Mesodermal cell (in vitro differentiated cells): ENCODE data around the gene ITPR1.

Source experiments
- H3K27ac ChIP-seq: 2 replicates; pipeline ENCODE4 v1.7.0; 2013; ENCODE audit warnings: mild to moderate bottlenecking, low read depth, low read length, moderate library complexity; ENCODE audit not compliant: severe bottlenecking
- H3K36me3 ChIP-seq: 2 replicates; pipeline ENCODE4 v1.7.1; 2013; ENCODE audit warnings: mild to moderate bottlenecking, low read length, moderate library complexity; ENCODE audit not compliant: control insufficient read depth, insufficient read depth
- H3K4me1 ChIP-seq: one replicate; pipeline ENCODE4 v1.7.1; 2013; ENCODE audit warnings: mild to moderate bottlenecking, low read length; ENCODE audit not compliant: insufficient read depth, control insufficient read depth, poor library complexity, severe bottlenecking
- H3K4me3 ChIP-seq: 2 replicates; pipeline ENCODE4 v1.7.0; 2013; ENCODE audit warnings: low read length, control low read depth, mild to moderate bottlenecking; ENCODE audit not compliant: insufficient read depth, poor library complexity, severe bottlenecking; ENCODE audit errors: extremely low read depth
- H3K9me3 ChIP-seq: 2 replicates; pipeline ENCODE4 v1.7.1; 2013; ENCODE audit warnings: mild to moderate bottlenecking, low read length, moderate library complexity; ENCODE audit not compliant: control insufficient read depth
- WGBS, 2 experiments: methylation state at CpG; one replicate each; pipeline ENCODE4 v1.1.5; 2013; ENCODE audit warnings: missing lambda C conversion rate in 2 of 2; ENCODE audit not compliant: insufficient coverage in 2 of 2; 5-methylcytosine and 5-hydroxymethylcytosine counted together

ITPR1 gene

GRCh38 chr3:4688411-4688810, 195.3 kb downstream of the ITPR1 start:
- WGBS, 2 experiments: no CpG with 5 or more reads among the region's 4 CpGs
- Histone ChIP-seq H3K27ac (no peak overlapping the region), H3K9me3 (peaks cover 11% of the 10 kb centered on the region), H3K4me1 (no peaks in the 10 kb centered on the region), H3K4me3 (no peak overlapping the region), H3K36me3 (no peaks in the 10 kb centered on the region)

- Histone ChIP-seq H3K4me1 (no peaks in the 10 kb centered on the region), H3K36me3 (no peaks in the 10 kb centered on the region), H3K4me3 (no peak overlapping the region), H3K27ac (no peak overlapping the region), H3K9me3 (peaks cover 11% of the 10 kb centered on the region)
These were observed 195.9 kb downstream of the ITPR1 start for GRCh38 chr3:4689021-4689420.

GRCh38 chr3:4690277-4690676, 197.1 kb downstream of the ITPR1 start:
- Histone ChIP-seq H3K4me1 (no peaks in the 10 kb centered on the region), H3K27ac (no peak overlapping the region)

GRCh38 chr3:4693620-4694019, 200.5 kb downstream of the ITPR1 start:
- Histone ChIP-seq H3K9me3 (peaks cover 11% of the 10 kb centered on the region), H3K4me3 (no peak overlapping the region), H3K27ac (no peak overlapping the region), H3K4me1 (no peaks in the 10 kb centered on the region), H3K36me3 (no peaks in the 10 kb centered on the region)
- 86 to 95% methylated on average over 10 to 12 of the region's 13 CpGs for WGBS, 2 experiments

More at GRCh38 chr3:4690277-4690676, 197.1 kb downstream of the ITPR1 start:
- no CpG with 5 or more reads among the region's 1 CpG for WGBS, 2 experiments
- H3K4me3 ChIP-seq: no peak overlapping the region
- H3K9me3 ChIP-seq: peaks cover 11% of the 10 kb centered on the region
- H3K36me3 ChIP-seq: no peaks in the 10 kb centered on the region

GRCh38 chr3:4695846-4696245, 202.7 kb downstream of the ITPR1 start:
- no peak overlapping the region for H3K27ac ChIP-seq
- H3K9me3 ChIP-seq: no peaks in the 10 kb centered on the region
- H3K4me1 ChIP-seq: no peaks in the 10 kb centered on the region
- no peak overlapping the region for H3K4me3 ChIP-seq
- H3K36me3 ChIP-seq: no peaks in the 10 kb centered on the region
- 100% methylated on average over 1 of the region's 2 CpGs; no CpG with 5 or more reads in 1 of the 2 experiments for WGBS, 2 experiments

GRCh38 chr3:4696266-4696665, 203.1 kb downstream of the ITPR1 start:
- WGBS, 2 experiments: no CpG with 5 or more reads among the region's 4 CpGs
- H3K27ac ChIP-seq: no peak overlapping the region

GRCh38 chr3:4698125-4698821, 205.1 kb downstream of the ITPR1 start:
- WGBS, 2 experiments: no CpG with 5 or more reads among the region's 3 CpGs
- H3K36me3 ChIP-seq: no peaks in the 10 kb centered on the region
- H3K9me3 ChIP-seq: no peaks in the 10 kb centered on the region
- H3K4me3 ChIP-seq: no peak overlapping the region
- H3K27ac ChIP-seq: no peak overlapping the region
- H3K4me1 ChIP-seq: no peaks in the 10 kb centered on the region

More at GRCh38 chr3:4696266-4696665, 203.1 kb downstream of the ITPR1 start:
- no peaks in the 10 kb centered on the region for H3K36me3 ChIP-seq
- no peaks in the 10 kb centered on the region for H3K9me3 ChIP-seq
- H3K4me3 ChIP-seq: no peak overlapping the region
- H3K4me1 ChIP-seq: no peaks in the 10 kb centered on the region

GRCh38 chr3:4703054-4703480, 209.9 kb downstream of the ITPR1 start:
- H3K4me3 ChIP-seq: no peak overlapping the region
- H3K27ac ChIP-seq: no peak overlapping the region
- H3K9me3 ChIP-seq: no peaks in the 10 kb centered on the region
- no peaks in the 10 kb centered on the region for H3K4me1 ChIP-seq
- WGBS, 2 experiments: 83 to 90% methylated on average over 2 to 3 of the region's 3 CpGs
- no peaks in the 10 kb centered on the region for H3K36me3 ChIP-seq

GRCh38 chr3:4704552-4704951, 211.4 kb downstream of the ITPR1 start:
- Histone ChIP-seq H3K4me1 (no peaks in the 10 kb centered on the region), H3K36me3 (no peaks in the 10 kb centered on the region), H3K27ac (no peak overlapping the region), H3K4me3 (no peak overlapping the region), H3K9me3 (no peaks in the 10 kb centered on the region)
- 79 to 100% methylated on average over 1 of the region's 4 CpGs for WGBS, 2 experiments

- no peaks in the 10 kb centered on the region for H3K4me1 ChIP-seq
- H3K9me3 ChIP-seq: no peaks in the 10 kb centered on the region
- no peak overlapping the region for H3K27ac ChIP-seq
- H3K36me3 ChIP-seq: no peaks in the 10 kb centered on the region
- no peak overlapping the region for H3K4me3 ChIP-seq
- 100% methylated on average over 1 of the region's 4 CpGs; no CpG with 5 or more reads in 1 of the 2 experiments for WGBS, 2 experiments
These were observed 214.2 kb downstream of the ITPR1 start for GRCh38 chr3:4707324-4707723.

GRCh38 chr3:4708230-4708629, 215.1 kb downstream of the ITPR1 start:
- WGBS, 2 experiments: 60% methylated on average over 1 of the region's 7 CpGs; no CpG with 5 or more reads in 1 of the 2 experiments
- no peak overlapping the region for H3K27ac ChIP-seq

More at GRCh38 chr3:4708230-4708629, 215.1 kb downstream of the ITPR1 start:
- Histone ChIP-seq H3K36me3 (no peaks in the 10 kb centered on the region), H3K4me3 (no peak overlapping the region), H3K9me3 (no peaks in the 10 kb centered on the region), H3K4me1 (no peaks in the 10 kb centered on the region)
